Measurements from ENCODE around the gene ZBTB48.

ZBTB48 gene

DNA sequence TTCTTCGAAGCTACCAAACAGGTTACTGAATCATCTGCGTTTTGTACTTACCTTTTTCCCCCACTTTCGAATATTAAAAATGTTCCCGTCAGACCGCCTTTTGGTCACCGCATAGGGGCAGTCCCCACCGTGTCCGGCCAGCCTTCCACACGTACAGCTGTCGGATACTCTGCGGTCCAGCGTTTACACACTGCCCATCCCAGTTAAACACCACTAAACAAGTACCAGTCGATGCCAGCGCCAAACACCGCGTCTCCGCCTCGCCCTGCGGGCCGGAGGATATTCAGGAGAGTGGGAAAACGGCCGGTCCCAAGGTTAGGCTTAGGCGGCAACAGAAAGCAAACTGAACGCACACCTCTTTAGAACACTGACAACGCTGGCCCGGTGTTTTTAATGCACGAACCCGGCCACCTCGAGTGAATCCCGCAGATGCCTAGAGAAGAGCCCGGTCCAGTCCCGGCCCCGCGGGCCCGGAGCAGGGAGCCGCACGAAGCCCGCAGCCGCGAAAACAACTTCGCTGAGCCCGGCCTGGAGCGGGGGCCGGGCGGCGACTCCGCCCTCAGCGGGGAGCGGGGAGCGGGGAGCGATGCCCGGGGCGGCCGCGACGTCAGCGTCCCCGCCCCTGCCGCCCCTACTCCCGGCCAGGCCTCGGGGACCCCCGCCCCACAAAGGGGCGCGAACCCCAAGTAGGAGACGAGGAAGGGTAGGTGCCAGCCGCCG is 33.0 kb downstream of the ZBTB48 start:
- DNase-seq (ENCODE audit: low read depth in 2 of 2), result no peak

DNA sequence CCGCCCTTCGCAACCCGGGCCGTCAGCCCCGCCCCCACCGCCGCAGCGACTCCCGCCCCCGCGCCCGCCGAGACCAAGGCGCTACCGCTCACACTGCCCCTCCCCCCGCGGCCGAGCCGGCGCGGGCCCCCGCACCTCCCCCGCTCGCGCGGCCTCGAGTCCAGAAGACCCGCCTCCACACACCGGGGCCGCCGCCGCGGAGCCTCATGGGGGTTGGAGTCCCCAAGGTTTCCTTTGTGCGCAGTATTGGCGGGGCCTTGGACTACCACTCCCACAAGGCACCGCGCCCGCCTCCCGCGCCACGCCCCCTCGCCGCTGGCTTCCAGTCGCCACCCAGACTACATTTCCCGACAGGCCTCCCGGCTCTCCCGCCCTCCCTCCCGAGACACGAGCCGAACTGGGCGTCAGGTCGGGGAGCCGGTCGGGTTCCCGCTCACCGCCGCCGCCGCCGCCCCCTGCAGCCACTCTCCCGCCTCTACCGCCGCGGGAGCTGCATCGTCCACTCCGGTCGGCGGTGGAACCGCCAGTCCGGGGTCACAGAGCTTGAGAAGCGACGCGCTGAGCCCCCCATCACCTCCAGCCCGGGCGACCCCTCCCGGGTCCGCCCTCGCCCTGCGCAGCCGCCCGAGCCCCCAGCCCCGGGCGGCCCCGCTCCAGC is 33.7 kb downstream of the ZBTB48 start, which contains the start of gene PHF13:
Gene PHF13, plus strand, starts transcription at position 371 of the 658 bp plus-strand sequence. CDS start 336 bp downstream, outside the sequence.
- peak; percentile 99 to 100 for DNase-seq (ENCODE audit: low read depth in 2 of 2)

DNA sequence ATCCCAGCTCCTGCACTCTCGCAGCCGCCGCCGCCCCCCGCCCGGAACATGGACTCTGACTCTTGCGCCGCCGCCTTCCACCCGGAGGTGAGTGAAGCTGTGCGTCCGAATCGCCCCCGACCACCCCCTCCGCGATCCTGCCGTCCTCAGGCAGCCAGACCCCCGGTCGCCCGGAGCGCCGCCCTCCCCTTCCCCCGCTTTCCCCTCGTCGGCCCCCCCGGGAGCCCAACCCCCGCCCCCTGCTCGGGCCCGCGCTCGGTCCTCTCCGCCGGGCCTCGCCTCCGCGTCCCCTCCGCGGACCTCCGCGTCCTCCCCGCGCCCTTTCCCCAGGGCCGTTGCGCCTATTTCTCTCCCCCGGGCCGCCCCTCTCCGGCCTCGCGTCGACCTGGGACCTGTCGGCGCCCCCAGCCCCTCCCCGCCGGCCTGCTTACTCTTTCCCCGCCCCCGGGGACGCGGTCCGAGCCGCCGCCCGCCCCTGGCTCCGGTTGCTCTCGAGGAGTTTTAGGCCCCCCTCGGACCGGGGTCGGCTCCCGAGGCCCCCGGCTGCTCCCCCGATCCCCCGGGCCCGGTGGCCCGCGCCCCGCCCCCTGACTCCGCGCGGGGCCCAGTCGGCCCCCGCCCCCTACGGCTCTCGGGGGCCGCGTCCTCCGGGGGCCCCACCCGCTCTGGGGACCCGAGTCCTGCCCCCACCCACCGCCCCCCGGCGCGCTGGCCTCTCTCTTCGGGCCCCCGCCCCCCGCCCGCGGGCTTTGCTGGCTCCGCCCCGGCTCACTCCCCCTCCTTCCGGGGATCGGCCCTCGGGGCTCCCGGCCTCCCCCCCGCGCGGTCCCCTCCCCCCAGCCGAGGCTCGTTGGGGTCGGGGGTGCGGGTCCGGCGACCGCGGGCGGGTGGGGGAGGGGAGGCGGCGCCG is 34.5 kb downstream of the ZBTB48 start:
- no peak for DNase-seq (ENCODE audit: low read depth in 2 of 2)

DNA sequence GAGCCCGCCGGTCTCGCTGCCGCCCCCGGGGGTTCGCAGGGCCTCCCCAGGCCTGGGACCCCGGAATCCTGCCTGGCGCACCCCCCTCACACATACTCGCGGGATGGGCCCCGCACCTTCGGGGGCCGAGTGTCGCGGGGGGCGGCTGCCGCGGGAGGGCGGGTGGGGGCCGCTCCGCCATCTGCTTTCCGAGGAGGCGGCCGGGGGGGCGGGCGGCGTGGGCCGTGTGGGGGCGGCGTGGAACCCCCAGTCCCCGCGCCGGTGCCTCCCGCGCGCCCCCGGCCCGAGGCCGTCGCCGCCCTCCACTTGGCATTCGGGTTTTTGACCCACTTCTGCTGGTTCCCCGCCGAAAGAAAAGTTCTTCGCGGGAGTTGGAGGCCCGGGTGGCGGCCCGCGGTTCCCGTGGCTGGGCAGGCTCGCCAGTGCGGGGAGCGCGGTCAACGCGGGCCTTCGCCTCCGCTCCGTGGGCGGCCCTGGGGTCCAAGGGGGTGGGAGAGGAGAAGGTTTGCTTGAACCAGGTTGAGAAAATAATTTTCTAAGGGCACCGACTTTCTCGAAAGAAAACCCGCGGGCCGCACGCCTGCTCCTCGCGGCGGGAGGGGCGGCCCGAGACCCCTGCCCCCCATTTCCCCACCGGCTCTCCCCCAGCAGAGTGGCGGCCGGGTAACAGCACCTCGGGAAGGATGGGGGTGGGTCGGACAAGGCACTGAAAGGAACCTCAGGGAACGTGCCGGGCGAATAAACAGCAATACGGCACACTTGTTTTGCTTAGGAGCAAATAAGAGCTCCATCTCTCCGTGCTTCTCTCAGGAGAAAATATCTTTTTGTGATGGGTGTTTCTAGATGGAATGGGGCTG is 35.4 kb downstream of the ZBTB48 start:
- no peak for DNase-seq (ENCODE audit: low read depth in 2 of 2)

GRCh38 chr1:6619045-6619444 is 39.3 kb downstream of the ZBTB48 start:
- no peak for DNase-seq (ENCODE audit: low read depth in 2 of 2)

- DNase-seq (ENCODE audit: low read depth in 2 of 2), result no peak
Observed at GRCh38 chr1:6621429-6622391, 41.9 kb downstream of the ZBTB48 start.

DNA sequence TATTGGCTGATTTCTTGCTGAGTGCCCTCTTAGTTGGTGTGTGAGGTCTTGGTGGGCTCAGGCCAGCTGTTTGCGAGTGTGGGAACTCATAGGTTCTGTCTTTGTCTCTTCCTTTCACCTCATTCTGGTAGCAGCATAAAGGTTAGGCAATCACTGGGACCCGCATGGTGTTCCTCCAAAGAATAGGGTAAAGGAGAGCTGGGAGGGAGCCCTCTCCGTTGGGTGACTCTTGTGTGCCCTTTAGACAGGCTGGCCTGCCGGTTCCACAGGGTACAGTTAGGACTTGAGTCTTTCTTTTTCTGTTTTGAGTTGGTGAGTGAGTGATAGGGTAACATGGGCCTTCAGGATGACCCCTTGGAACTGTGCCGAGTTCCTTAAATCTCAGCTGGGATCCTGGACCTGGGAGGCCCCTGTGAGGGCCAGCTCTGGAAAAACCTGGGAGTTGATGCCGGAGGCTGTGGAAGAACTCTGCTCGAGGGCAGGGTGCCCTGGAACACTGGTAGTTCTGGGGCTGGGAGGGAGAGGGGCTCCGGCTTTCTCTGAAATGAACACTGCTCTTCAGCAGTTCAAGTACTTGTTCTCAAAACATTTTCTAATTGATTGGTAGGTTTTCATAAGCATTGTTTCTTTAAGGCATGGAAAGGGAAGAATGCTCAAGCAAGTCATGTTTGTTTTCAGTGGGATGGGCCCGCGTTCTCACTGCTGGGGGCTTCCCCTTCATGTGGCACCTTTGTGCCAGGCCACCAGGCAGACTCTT is 42.8 kb downstream of the ZBTB48 start:
- no peak for DNase-seq (ENCODE audit: low read depth in 2 of 2)

DNA sequence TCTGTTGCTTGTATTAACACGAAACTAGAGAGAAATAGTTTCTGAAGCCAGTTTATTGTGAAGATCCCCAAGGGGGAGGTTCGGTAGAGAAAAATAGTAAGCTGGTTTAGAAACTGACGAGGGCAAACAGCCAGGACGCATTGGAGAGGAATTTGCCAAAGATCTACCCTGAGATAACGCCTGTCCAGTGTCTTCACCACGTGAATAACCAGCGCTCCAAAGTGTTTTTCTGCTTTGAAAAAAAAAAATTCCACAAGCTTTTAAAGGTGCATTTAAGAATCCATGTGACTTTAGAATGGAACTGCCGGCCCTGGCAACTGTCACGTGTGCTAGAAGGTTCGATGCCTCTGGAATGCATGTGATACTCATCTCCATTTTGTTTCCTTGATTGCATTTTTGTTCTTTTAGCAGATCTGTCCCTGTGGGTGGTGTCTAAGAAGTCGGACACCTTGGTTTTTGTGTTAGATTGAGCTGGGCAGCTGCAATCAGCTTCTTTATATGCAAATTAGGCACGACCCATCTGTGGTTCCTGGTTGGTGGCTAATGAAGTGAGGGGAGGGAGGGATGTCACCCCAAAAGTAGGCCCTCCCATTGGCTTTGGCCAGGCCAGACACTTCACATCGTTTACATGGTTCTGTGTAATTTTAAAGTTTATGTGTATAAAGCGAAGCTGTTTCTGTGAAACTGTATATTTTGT is 43.6 kb downstream of the ZBTB48 start:
- no peak for DNase-seq (ENCODE audit: low read depth in 2 of 2)

- peak; percentile 82 to 83 for DNase-seq (ENCODE audit: low read depth in 2 of 2)
Observed at GRCh38 chr1:6624710-6625583, 45.2 kb downstream of the ZBTB48 start, which contains the start of gene THAP3. Gene THAP3, plus strand, starts transcription at chr1:6624868. Its CDS starts 351 bp downstream, at chr1:6625219.

DNA sequence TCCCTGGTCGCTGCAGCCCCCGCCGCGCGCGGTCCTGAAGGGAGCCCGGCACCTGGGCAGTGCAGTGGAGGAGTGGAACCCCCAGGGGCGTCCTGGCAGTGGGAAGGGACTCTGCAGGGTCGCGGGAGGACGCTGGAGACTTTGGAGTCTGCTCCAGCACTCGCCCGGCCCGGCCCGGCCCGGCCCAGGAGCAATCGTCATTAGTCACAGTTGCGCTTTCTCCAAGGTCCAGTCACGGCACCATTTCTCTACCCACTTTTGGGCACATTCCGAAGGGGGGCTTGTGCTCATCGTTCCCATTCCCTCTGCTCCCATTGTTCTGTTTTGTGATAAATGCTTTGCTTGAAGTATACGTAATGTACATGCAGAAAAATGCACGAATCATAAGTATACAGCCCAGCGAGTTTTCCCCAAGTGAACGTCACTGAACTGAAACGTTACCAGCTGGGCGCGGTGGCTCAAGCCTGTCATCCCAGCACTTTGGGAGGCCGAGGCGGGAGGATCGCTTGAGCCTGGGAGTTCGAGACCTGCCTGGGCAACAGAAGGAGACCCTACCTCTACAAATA is 45.9 kb downstream of the ZBTB48 start:
- DNase-seq (ENCODE audit: low read depth in 2 of 2), result no peak

- no peak for DNase-seq (ENCODE audit: low read depth in 2 of 2)
Observed at GRCh38 chr1:6627031-6627430, 47.2 kb downstream of the ZBTB48 start.

DNA sequence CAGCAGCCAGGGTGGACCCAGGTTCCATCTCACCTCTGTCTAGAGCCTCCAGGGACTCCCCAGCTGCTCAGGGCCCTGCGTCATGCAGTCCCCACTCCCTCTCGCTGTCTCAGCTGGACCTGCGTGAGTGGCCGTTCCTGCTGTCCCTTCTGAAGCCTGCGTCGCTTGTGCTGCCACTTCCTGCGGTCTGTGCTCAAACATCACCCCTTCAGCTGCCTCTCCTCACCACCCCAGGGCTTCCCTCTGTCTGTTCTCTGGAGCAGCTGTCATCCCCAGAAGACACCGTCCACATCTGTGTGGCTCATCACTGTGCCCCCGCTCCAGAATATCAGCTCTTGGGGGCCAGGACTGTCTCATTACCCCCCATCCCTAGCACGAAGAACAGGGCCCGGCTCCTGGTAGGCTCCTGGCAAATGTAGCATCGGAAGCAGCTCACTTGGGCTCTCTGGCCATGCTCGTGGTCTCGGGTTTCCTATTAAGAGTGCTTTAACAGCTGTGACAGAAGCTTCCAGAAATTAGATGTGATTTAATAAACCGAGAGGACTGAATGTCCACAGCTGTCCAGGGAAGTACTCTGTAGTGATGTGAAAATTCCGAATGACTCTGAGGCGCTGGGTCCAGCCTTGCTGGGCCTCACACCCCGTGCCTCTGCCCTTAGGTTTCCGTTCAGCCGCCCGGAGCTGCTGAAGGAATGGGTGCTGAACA is 48.2 kb downstream of the ZBTB48 start:
- DNase-seq (ENCODE audit: low read depth in 2 of 2), result no peak

- DNase-seq (ENCODE audit: low read depth in 2 of 2), result no peak
Observed at GRCh38 chr1:6628971-6629479, 49.2 kb downstream of the ZBTB48 start.

DNA sequence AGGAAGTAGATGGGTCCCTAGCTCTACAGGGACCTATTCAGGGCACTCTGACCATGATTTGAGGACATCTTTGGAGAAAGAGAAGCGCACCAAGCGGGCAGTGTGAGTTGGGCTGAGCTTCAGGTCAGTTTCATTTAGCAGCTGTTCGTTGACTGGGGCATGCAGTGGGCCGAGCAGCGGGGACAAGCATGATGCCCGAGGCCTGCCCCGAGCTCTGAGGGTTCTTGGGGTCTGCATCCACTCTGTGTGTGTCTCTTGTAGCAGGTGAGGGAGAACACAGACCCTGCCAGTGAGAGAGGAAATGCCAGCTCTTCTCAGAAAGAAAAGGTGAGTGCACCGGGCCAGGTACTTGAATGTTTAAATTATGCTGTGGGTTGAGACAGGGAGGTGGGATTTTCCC is 50.2 kb downstream of the ZBTB48 start:
- no peak for DNase-seq (ENCODE audit: low read depth in 2 of 2)

DNA sequence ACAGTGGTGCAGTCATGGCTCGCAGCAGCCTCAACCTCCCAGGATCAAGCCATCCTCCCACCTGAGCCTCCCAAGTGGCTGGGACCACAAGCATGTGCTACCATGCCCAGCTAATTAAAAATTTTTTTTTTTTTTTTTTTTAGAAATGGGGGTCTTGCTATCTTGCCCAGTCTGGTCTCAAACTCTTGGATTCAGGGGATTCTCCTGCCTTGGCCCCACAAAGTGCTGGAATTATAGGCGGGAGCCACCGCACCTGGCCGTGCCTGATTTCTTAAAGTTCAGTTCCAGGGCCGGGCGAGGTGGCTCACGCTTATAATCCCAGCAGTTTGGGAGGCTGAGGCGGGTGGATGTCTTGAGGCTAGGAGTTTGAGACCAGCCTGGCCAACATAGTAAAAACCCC is 51.3 kb downstream of the ZBTB48 start:
- no peak for DNase-seq (ENCODE audit: low read depth in 2 of 2)

All from stimulated activated CD8-positive, alpha-beta memory T cell treated with anti-CD3 and anti-CD28 coated beads, Interleukin-7, amount 100 ng/mL, for 1 hour (primary cell).